ENCODE measurements around the gene DHDDS. TPM values are rescaled to one million over a fixed set of nuclear protein-coding genes. Genes with fewer than 3 reads are reported as not detected.

DHDDS gene
- total RNA-seq, 1 experiment from 2014 or later = 36.7 TPM

GRCh38 chr1:26408604-26409003, 23.5 kb upstream of the DHDDS start:
- peaks cover 42% of the 10 kb centered on the region for H3K27me3 ChIP-seq (replicated peaks)
- H3K4me1 ChIP-seq (replicated peaks) = peaks cover 29% of the 10 kb centered on the region
- H3K27ac ChIP-seq = no peak overlapping the region
- H3K36me3 ChIP-seq = no peaks in the 10 kb centered on the region
- H3K4me3 ChIP-seq = no peak overlapping the region
- peak; percentile 63 to 64 for DNase-seq (ENCODE audit: low read depth in 1 of 2, low spot score in 2 of 2)
- H3K9me3 ChIP-seq (replicated peaks) = no peaks in the 10 kb centered on the region; the same call in 1 of the 2 replicates

GRCh38 chr1:26409191-26409807, 22.8 kb upstream of the DHDDS start:
- H3K36me3 ChIP-seq = no peaks in the 10 kb centered on the region
- H3K9me3 ChIP-seq (replicated peaks) = no peaks in the 10 kb centered on the region
- H3K27me3 ChIP-seq (replicated peaks) = peaks cover 45% of the 10 kb centered on the region
- no peak for DNase-seq (ENCODE audit: low read depth in 1 of 2, low spot score in 2 of 2)
- H3K4me1 ChIP-seq (replicated peaks) = peaks cover 22% of the 10 kb centered on the region
- H3K27ac ChIP-seq = no peak overlapping the region
- H3K4me3 ChIP-seq = no peak overlapping the region

DNA sequence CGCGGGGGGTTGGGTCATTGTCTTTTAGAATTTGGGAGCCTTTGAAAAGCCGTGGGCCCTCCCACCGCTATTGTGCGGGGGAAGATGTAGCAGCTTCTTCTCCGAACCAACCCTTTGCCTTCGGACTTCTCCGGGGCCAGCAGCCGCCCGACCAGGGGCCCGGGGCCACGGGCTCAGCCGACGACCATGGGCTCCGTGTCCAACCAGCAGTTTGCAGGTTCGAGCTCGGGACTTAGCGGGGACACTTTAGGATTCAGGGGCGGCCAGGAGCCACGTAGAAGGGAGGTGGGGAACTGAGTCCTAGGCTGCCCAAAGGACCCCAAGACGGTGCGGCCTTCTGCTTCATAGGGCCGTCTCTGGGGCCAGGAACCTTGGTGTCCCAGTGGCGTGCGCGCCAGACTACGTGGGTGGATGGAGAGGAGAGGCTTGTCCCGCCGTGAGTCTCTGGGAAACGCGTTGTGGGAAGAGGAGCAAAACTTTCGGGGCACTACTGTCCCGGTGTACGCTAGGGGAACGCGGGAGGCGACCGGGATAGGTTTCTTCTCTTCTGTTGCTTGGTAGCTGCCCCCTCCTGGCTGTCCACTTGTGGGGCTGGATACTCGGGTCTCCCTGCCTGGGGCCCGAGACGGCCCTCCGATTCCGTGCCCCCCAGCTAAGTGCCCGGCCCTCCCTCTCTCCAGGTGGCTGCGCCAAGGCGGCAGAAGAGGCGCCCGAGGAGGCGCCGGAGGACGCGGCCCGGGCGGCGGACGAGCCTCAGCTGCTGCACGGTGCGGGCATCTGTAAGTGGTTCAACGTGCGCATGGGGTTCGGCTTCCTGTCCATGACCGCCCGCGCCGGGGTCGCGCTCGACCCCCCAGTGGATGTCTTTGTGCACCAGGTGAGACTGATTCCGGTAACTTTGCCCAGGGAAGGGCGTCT, 21.2 kb upstream of the DHDDS start, which contains the start of gene LIN28A:
Gene LIN28A, plus strand, starts transcription at position 112 of the 918 bp plus-strand sequence. Its CDS starts 75 bp downstream, at position 187.
- no peak for DNase-seq (ENCODE audit: low read depth in 1 of 2, low spot score in 2 of 2)
- no peak within 1 kb of the TSS for H3K4me3 ChIP-seq
- peaks cover 51% of the 10 kb centered on the region for H3K27me3 ChIP-seq (replicated peaks)
- no peak within 1 kb of the TSS for H3K27ac ChIP-seq
- H3K4me1 ChIP-seq (replicated peaks) = peaks cover 10% of the 10 kb centered on the region
- H3K36me3 ChIP-seq = no peaks in the 10 kb centered on the region
- H3K9me3 ChIP-seq (replicated peaks) = no peaks in the 10 kb centered on the region

- DNase-seq (ENCODE audit: low read depth in 1 of 2, low spot score in 2 of 2) = no peak
- peaks cover 54% of the 10 kb centered on the region for H3K27me3 ChIP-seq (replicated peaks)
- H3K9me3 ChIP-seq (replicated peaks) = no peaks in the 10 kb centered on the region
- no peak overlapping the region for H3K4me3 ChIP-seq
- peaks cover 10% of the 10 kb centered on the region for H3K4me1 ChIP-seq (replicated peaks)
- no peaks in the 10 kb centered on the region for H3K36me3 ChIP-seq
- H3K27ac ChIP-seq = no peak overlapping the region
Measured at GRCh38 chr1:26411624-26412074, 20.5 kb upstream of the DHDDS start.

GRCh38 chr1:26412180-26412840, 19.8 kb upstream of the DHDDS start:
- H3K27ac ChIP-seq = no peak overlapping the region
- no peak for DNase-seq (ENCODE audit: low read depth in 1 of 2, low spot score in 2 of 2)
- peaks cover 54% of the 10 kb centered on the region for H3K27me3 ChIP-seq (replicated peaks)
- H3K4me1 ChIP-seq (replicated peaks) = peaks cover 10% of the 10 kb centered on the region
- H3K4me3 ChIP-seq = no peak overlapping the region
- no peaks in the 10 kb centered on the region for H3K9me3 ChIP-seq (replicated peaks)
- no peaks in the 10 kb centered on the region for H3K36me3 ChIP-seq

DNA sequence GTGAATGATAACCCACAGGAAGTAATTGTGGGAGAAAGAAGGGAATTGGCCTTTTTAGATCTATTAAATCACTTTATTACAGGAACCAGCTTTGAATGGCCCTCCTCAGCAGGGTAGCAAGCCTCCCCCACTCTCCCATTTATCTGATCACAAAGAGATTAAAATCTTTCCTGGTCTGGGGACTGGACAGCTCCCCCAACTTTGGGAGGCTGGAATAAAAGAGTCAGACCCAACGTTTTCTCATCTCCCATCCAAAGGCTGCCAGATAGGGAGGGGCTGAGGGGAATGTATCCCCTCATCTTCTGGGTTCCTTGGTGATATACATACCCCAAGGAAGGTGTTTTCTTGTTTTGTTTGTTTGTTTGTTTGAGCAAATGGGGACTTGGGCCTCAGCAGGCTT, 19.1 kb upstream of the DHDDS start:
- Histone ChIP-seq H3K27me3 (replicated peaks) (peaks cover 54% of the 10 kb centered on the region), H3K27ac (no peak overlapping the region), H3K4me3 (no peak overlapping the region), H3K4me1 (replicated peaks) (peaks cover 11% of the 10 kb centered on the region), H3K9me3 (replicated peaks) (no peaks in the 10 kb centered on the region), H3K36me3 (no peaks in the 10 kb centered on the region)
- DNase-seq (ENCODE audit: low read depth in 1 of 2, low spot score in 2 of 2) = no peak

DNA sequence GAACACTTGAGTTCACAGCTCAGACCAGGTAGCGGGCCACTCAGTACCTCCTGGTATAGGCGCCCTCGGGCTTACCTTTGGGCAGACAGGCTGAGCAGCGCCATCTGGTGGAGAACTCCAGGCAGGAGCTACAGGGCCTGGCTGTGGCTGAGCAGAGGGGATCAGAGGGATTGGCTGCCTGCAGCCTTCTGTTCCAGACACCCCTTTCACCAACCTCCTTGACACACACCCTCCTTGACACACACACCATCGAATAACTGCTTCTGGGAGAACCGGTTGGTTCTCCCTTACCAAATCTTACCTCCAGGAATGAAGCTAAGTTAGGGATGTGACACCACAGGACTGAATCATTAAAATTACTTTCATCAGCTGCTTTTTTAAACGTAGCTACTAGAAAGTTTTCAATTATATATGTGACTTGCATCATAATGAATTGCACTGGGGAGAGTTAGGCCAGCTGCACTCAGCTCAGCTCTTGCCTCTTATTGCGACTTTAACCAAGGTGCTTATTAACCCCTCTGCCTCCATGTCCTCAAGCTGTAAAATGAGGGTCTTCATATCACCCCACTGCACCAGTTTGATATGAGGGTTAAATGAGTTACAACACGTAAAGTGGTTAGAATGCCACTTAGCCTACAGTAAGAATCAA, 14.9 kb upstream of the DHDDS start:
- Histone ChIP-seq H3K27ac (no peak overlapping the region), H3K4me1 (replicated peaks) (peaks cover 14% of the 10 kb centered on the region), H3K9me3 (replicated peaks) (no peaks in the 10 kb centered on the region), H3K4me3 (no peak overlapping the region), H3K36me3 (no peaks in the 10 kb centered on the region), H3K27me3 (replicated peaks) (peaks cover 36% of the 10 kb centered on the region)
- peak; percentile 39 to 78 for DNase-seq (ENCODE audit: low read depth in 1 of 2, low spot score in 2 of 2)

- no peak overlapping the region for H3K27ac ChIP-seq
- H3K27me3 ChIP-seq (replicated peaks) = peaks cover 25% of the 10 kb centered on the region; the same call in 1 of the 2 replicates
- H3K36me3 ChIP-seq = no peaks in the 10 kb centered on the region
- H3K4me3 ChIP-seq = no peak overlapping the region
- peak; percentile 35 to 52 for DNase-seq (ENCODE audit: low read depth in 1 of 2, low spot score in 2 of 2)
- peaks cover 14% of the 10 kb centered on the region for H3K4me1 ChIP-seq (replicated peaks)
- H3K9me3 ChIP-seq (replicated peaks) = no peaks in the 10 kb centered on the region
Measured at GRCh38 chr1:26418865-26419349, 13.2 kb upstream of the DHDDS start.

GRCh38 chr1:26419494-26419893, 12.6 kb upstream of the DHDDS start:
- Histone ChIP-seq H3K4me1 (replicated peaks) (peaks cover 14% of the 10 kb centered on the region), H3K9me3 (replicated peaks) (no peaks in the 10 kb centered on the region), H3K27ac (no peak overlapping the region), H3K27me3 (replicated peaks) (peaks cover 23% of the 10 kb centered on the region; the same call in 1 of the 2 replicates), H3K4me3 (no peak overlapping the region), H3K36me3 (no peaks in the 10 kb centered on the region)
- DNase-seq (ENCODE audit: low read depth in 1 of 2, low spot score in 2 of 2) = no peak

DNA sequence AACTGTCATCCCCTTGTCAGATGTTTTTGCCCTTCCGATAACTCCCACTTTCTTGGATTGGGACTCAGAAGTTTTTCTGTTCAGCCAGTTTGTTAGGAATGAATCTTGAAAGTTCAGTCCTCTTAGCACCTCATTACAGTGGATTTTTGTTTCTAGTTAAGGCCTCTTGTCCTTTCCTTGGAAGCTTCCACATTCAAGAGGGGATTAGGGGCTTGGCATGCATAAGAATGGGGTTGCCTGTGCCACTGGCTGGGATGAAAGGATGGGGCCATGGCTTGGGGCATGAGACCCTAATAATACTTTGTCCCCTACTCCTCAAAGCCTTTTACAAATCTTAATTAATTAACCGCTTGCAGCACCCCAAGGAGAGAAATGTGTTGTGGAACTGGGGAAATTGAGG, 2.4 kb upstream of the DHDDS start:
- H3K9me3 ChIP-seq (replicated peaks) = no peaks in the 10 kb centered on the region
- peaks cover 14% of the 10 kb centered on the region for H3K4me1 ChIP-seq (replicated peaks)
- peaks cover 13% of the 10 kb centered on the region for H3K36me3 ChIP-seq
- no peak overlapping the region for H3K4me3 ChIP-seq
- no peak for DNase-seq (ENCODE audit: low read depth in 1 of 2, low spot score in 2 of 2)
- peaks cover 14% of the 10 kb centered on the region for H3K27me3 ChIP-seq (replicated peaks)
- H3K27ac ChIP-seq = no peak overlapping the region

DNA sequence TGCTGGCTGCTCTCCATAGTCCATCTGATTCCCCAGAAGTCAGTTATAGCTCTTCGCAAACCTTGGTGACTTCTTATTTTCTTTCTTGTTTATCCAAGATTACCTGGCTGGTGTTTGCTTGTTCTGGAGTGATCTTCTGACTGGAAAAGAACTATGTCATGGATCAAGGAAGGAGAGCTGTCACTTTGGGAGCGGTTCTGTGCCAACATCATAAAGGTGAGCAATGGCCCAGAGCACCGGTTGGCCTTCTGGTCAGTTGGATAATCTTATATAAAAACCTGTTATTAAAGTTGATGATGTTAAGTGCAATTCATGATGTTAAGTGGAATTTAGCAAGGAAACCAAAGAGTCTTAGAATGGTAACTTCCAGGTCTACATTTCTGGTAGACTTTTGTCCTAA, 672 bp downstream of the DHDDS start:
- Histone ChIP-seq H3K4me1 (replicated peaks) (peaks cover 14% of the 10 kb centered on the region), H3K36me3 (peaks cover 30% of the 10 kb centered on the region), H3K27ac (no peak overlapping the region), H3K4me3 (peak overlapping the region; percentile 52), H3K27me3 (replicated peaks) (peaks cover 11% of the 10 kb centered on the region; the same call in 1 of the 2 replicates), H3K9me3 (replicated peaks) (no peaks in the 10 kb centered on the region)
- no peak for DNase-seq (ENCODE audit: low read depth in 1 of 2, low spot score in 2 of 2)

DNA sequence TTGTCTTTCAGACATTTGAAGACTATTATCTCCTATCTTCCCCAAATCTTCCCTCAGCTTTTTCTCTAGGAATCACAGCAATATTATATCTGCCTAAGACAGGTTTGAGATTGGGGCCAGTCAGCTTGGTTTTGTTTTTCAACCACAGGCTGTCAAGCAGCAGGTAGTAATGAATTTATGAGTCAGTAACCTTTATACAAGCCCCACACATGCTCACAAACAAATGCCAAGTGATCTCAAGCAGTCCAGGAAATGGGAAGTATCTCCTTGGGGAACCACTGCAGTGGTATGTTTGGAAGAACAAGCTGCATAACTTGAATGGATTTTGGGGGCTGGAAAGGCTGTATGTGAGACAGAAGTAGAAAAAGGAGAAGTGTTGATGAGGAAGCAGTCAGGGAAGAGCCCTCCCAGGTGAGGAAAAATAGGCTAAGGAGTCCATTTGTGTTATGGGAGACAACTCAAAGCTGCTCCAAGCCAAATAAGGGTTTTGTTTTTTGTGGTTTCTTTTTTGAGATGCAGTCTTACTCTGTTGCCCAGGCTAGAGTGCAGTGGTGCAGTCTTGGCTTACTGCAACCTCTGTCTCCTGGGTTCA, 2.1 kb downstream of the DHDDS start:
- no peak for DNase-seq (ENCODE audit: low read depth in 1 of 2, low spot score in 2 of 2)
- Histone ChIP-seq H3K4me1 (replicated peaks) (peaks cover 14% of the 10 kb centered on the region), H3K36me3 (peaks cover 45% of the 10 kb centered on the region), H3K27me3 (replicated peaks) (peaks cover 11% of the 10 kb centered on the region; the same call in 1 of the 2 replicates), H3K27ac (no peak overlapping the region), H3K4me3 (no peak overlapping the region), H3K9me3 (replicated peaks) (no peaks in the 10 kb centered on the region)

- H3K27me3 ChIP-seq (replicated peaks) = no peaks in the 10 kb centered on the region
- peaks cover 79% of the 10 kb centered on the region for H3K36me3 ChIP-seq
- DNase-seq (ENCODE audit: low read depth in 1 of 2, low spot score in 2 of 2) = no peak
- H3K9me3 ChIP-seq (replicated peaks) = no peaks in the 10 kb centered on the region
- H3K4me3 ChIP-seq = no peak overlapping the region
- H3K27ac ChIP-seq = no peak overlapping the region
- H3K4me1 ChIP-seq (replicated peaks) = peaks cover 3% of the 10 kb centered on the region
Measured at GRCh38 chr1:26438041-26438440, 5.9 kb downstream of the DHDDS start.
